Measurements from ENCODE around the gene ZNF516.

The ZNF516 gene

GRCh38 chr18:76435316-76435989, 59.6 kb downstream of the ZNF516 start:
- no peak for DNase-seq (ENCODE audit: low spot score)
- TF ChIP-seq CTCF (IDR thresholded peaks at IDR 0.05; ENCODE audit: extremely low read depth, missing control alignments), result no peak

- no peak for TF ChIP-seq CTCF (IDR thresholded peaks at IDR 0.05; ENCODE audit: extremely low read depth, missing control alignments)
Observed at GRCh38 chr18:76434452-76434851, 60.6 kb downstream of the ZNF516 start.

GRCh38 chr18:76433788-76434187, 61.3 kb downstream of the ZNF516 start:
- no peak for DNase-seq (ENCODE audit: low spot score)
- no peak for TF ChIP-seq CTCF (IDR thresholded peaks at IDR 0.05; ENCODE audit: extremely low read depth, missing control alignments)

More at GRCh38 chr18:76434452-76434851, 60.6 kb downstream of the ZNF516 start:
- no peak for DNase-seq (ENCODE audit: low spot score)

- no peak for DNase-seq (ENCODE audit: low spot score)
- no peak for TF ChIP-seq CTCF (IDR thresholded peaks at IDR 0.05; ENCODE audit: extremely low read depth, missing control alignments)
Observed at GRCh38 chr18:76432970-76433767, 61.9 kb downstream of the ZNF516 start.

- no peak for TF ChIP-seq CTCF (IDR thresholded peaks at IDR 0.05; ENCODE audit: extremely low read depth, missing control alignments)
- DNase-seq (ENCODE audit: low spot score), result no peak
Observed at GRCh38 chr18:76432274-76432755, 62.7 kb downstream of the ZNF516 start.

GRCh38 chr18:76431437-76432273, 63.4 kb downstream of the ZNF516 start:
- DNase-seq (ENCODE audit: low spot score), result no peak
- TF ChIP-seq CTCF (IDR thresholded peaks at IDR 0.05; ENCODE audit: extremely low read depth, missing control alignments), result no peak

All from GM20000 (cell line).